Natural killer cell (primary cell): Measurements from ENCODE around the gene CDH12. TPM values are rescaled to one million over a fixed set of nuclear protein-coding genes. Genes with fewer than 3 reads are reported as not detected.
"Not testable (repeated sequence)": the region's sequence is repeated elsewhere in the genome, so short reads cannot be mapped to it uniquely, and the experiment has no call there.

Experiments
- ATAC-seq, 3 donors: fragments of 150-1000 bp in 2 of 3; fragments of 200-7000 bp in 1 of 3; cut with Tn5 transposase; 1 replicate in 1 of 3; 2 replicates in 2 of 3; pipeline ENCODE4 v1.10.0; 2021; ENCODE audit warnings: mild to moderate bottlenecking in 2 of 3, moderate library complexity in 2 of 3
- DNase-seq, 2 donors: peaks; one replicate each; pipeline versions ENCODE4 v3.0.0 to v3.0.0-alpha.2; 2013 to 2021; ENCODE audit warnings: mixed read lengths in 1 of 2
- H3K27ac ChIP-seq: one replicate; pipeline ENCODE4 v1.5.1; 2013; ENCODE audit warnings: mild to moderate bottlenecking, low read length
- H3K27me3 ChIP-seq: one replicate; pipeline ENCODE4 v1.6.1; 2013; ENCODE audit warnings: low read length; ENCODE audit not compliant: control insufficient read depth, insufficient read depth
- H3K36me3 ChIP-seq: one replicate; pipeline ENCODE4 v1.6.1; 2013; ENCODE audit warnings: low read length; ENCODE audit not compliant: control insufficient read depth, insufficient read depth
- H3K4me1 ChIP-seq: one replicate; pipeline ENCODE4 v1.6.1; 2013; ENCODE audit warnings: low read length; ENCODE audit not compliant: control insufficient read depth, insufficient read depth
- H3K4me3 ChIP-seq: one replicate; pipeline ENCODE4 v1.5.1; 2013; ENCODE audit warnings: low read length
- H3K9me3 ChIP-seq: one replicate; pipeline ENCODE4 v1.6.1; 2013; ENCODE audit warnings: low read length; ENCODE audit not compliant: control insufficient read depth, insufficient read depth
- H3K27ac Mint-ChIP-seq, 2 donors: one replicate each; pipeline ENCODE4 v1.8.0; 2022; ENCODE audit warnings: mild to moderate bottlenecking in 2 of 2, mixed read lengths in 2 of 2, moderate library complexity in 1 of 2
- H3K27me3 Mint-ChIP-seq, 2 donors: one replicate each; pipeline ENCODE4 v1.8.0; 2022; ENCODE audit warnings: low read depth in 2 of 2, mixed read lengths in 2 of 2
- H3K36me3 Mint-ChIP-seq: one replicate; pipeline ENCODE4 v1.8.0; 2022; ENCODE audit warnings: mixed read lengths
- H3K4me1 Mint-ChIP-seq, 2 donors: one replicate each; pipeline ENCODE4 v1.8.0; 2022; ENCODE audit warnings: mixed read lengths in 2 of 2
- H3K4me3 Mint-ChIP-seq: one replicate; pipeline ENCODE4 v1.8.0; 2022; ENCODE audit warnings: mild to moderate bottlenecking, moderate library complexity, mixed read lengths
- H3K9me3 Mint-ChIP-seq, 2 donors: one replicate each; pipeline ENCODE4 v1.8.0; 2022; ENCODE audit warnings: mixed read lengths in 2 of 2
- WGBS: methylation state at CpG from one replicate; pipeline ENCODE4 v1.1.7; 2013; ENCODE audit warnings: missing lambda C conversion rate; ENCODE audit not compliant: insufficient coverage; 5-methylcytosine and 5-hydroxymethylcytosine counted together
- intact Hi-C: fragments of 100-400 bp; cut with micrococcal nuclease; formaldehyde crosslinking; loops from one replicate; pipeline ENCODE4 v1.14.2; 2022
- total RNA-seq, 4 donors: library from RNA; stranded (reverse); fragments of 120-200 nt in 1 of 4; gene quantifications; one replicate each; pipeline versions ENCODE4 v1.2.3 to v1.2.4, GENCODE V29; 2013 to 2022

The CDH12 gene
- total RNA-seq, 3 donors from 2014 or later (not counting 1 experiment from before 2014, with no cell fraction given) = not detected

GRCh38 chr5:22188651-22189050 is 664.5 kb downstream of the CDH12 start:
- H3K4me3 ChIP-seq, DNase-seq, H3K4me1 ChIP-seq, H3K27ac Mint-ChIP-seq, H3K4me1 Mint-ChIP-seq, H3K4me3 Mint-ChIP-seq, intact Hi-C loops, H3K27ac ChIP-seq, H3K36me3 ChIP-seq, H3K27me3 ChIP-seq, H3K9me3 ChIP-seq, ATAC-seq, H3K36me3 Mint-ChIP-seq, H3K27me3 Mint-ChIP-seq: not testable (repeated sequence)
- peaks cover 7 to 18% of the 10 kb centered on the region in 2 donors for H3K9me3 Mint-ChIP-seq
- no CpG with 5 or more reads among the region's 2 CpGs for WGBS

GRCh38 chr5:22187632-22188228 is 665.4 kb downstream of the CDH12 start:
- H3K27me3 Mint-ChIP-seq, intact Hi-C loops, H3K4me3 Mint-ChIP-seq, H3K36me3 Mint-ChIP-seq, DNase-seq, H3K27ac ChIP-seq, H3K9me3 ChIP-seq, H3K4me1 Mint-ChIP-seq, H3K36me3 ChIP-seq, H3K27ac Mint-ChIP-seq, ATAC-seq, H3K27me3 ChIP-seq, H3K4me3 ChIP-seq, H3K4me1 ChIP-seq: not testable (repeated sequence)
- 87% methylated on average over 3 of the region's 4 CpGs for WGBS
- peaks cover 8 to 17% of the 10 kb centered on the region in 2 donors for H3K9me3 Mint-ChIP-seq

GRCh38 chr5:22169226-22169625 is 683.9 kb downstream of the CDH12 start:
- H3K27ac ChIP-seq, H3K4me3 Mint-ChIP-seq, H3K4me3 ChIP-seq, H3K27ac Mint-ChIP-seq, H3K4me1 ChIP-seq, H3K9me3 ChIP-seq, ATAC-seq, H3K36me3 Mint-ChIP-seq, H3K36me3 ChIP-seq, H3K27me3 Mint-ChIP-seq, intact Hi-C loops, DNase-seq, H3K27me3 ChIP-seq, H3K4me1 Mint-ChIP-seq: not testable (repeated sequence)
- no CpG with 5 or more reads among the region's 2 CpGs for WGBS
- H3K9me3 Mint-ChIP-seq = peaks cover 10 to 13% of the 10 kb centered on the region in 2 donors

GRCh38 chr5:22168704-22169103 is 684.4 kb downstream of the CDH12 start:
- H3K27me3 Mint-ChIP-seq, ATAC-seq, H3K27ac ChIP-seq, DNase-seq, H3K27me3 ChIP-seq, H3K4me1 ChIP-seq, H3K9me3 ChIP-seq, H3K4me3 ChIP-seq, H3K36me3 Mint-ChIP-seq, H3K27ac Mint-ChIP-seq, H3K36me3 ChIP-seq, intact Hi-C loops, H3K4me1 Mint-ChIP-seq, H3K4me3 Mint-ChIP-seq: not testable (repeated sequence)
- no CpG with 5 or more reads among the region's 2 CpGs for WGBS
- peaks cover 10 to 13% of the 10 kb centered on the region in 2 donors for H3K9me3 Mint-ChIP-seq

GRCh38 chr5:22165931-22166330 is 687.2 kb downstream of the CDH12 start:
- H3K27ac Mint-ChIP-seq, H3K27ac ChIP-seq, H3K4me1 Mint-ChIP-seq, H3K36me3 ChIP-seq, H3K4me3 Mint-ChIP-seq, H3K4me3 ChIP-seq, DNase-seq, H3K4me1 ChIP-seq, ATAC-seq, H3K27me3 ChIP-seq, intact Hi-C loops, H3K9me3 ChIP-seq, H3K36me3 Mint-ChIP-seq, H3K27me3 Mint-ChIP-seq: not testable (repeated sequence)
- H3K9me3 Mint-ChIP-seq = peaks cover 11 to 15% of the 10 kb centered on the region in 2 donors
- WGBS = 29% methylated on average over 1 of the region's 2 CpGs

- H3K4me1 Mint-ChIP-seq, H3K4me3 Mint-ChIP-seq, H3K4me1 ChIP-seq, H3K36me3 Mint-ChIP-seq, ATAC-seq, H3K9me3 ChIP-seq, H3K27ac ChIP-seq, H3K27me3 Mint-ChIP-seq, DNase-seq, H3K36me3 ChIP-seq, H3K27me3 ChIP-seq, H3K27ac Mint-ChIP-seq, H3K4me3 ChIP-seq, intact Hi-C loops: not testable (repeated sequence)
- 100% methylated on average over 1 of the region's 7 CpGs for WGBS
- H3K9me3 Mint-ChIP-seq = peaks cover 11 to 16% of the 10 kb centered on the region in 2 donors
These were observed 688.0 kb downstream of the CDH12 start for GRCh38 chr5:22164910-22165748.

GRCh38 chr5:22156953-22157352 is 696.2 kb downstream of the CDH12 start:
- H3K4me1 ChIP-seq, H3K36me3 ChIP-seq, H3K4me1 Mint-ChIP-seq, ATAC-seq, H3K4me3 ChIP-seq, H3K4me3 Mint-ChIP-seq, H3K9me3 Mint-ChIP-seq, H3K27ac ChIP-seq, H3K27ac Mint-ChIP-seq, H3K9me3 ChIP-seq, DNase-seq, H3K27me3 ChIP-seq, H3K27me3 Mint-ChIP-seq, intact Hi-C loops, H3K36me3 Mint-ChIP-seq: not testable (repeated sequence)
- no CpG with 5 or more reads among the region's 1 CpG for WGBS

GRCh38 chr5:22154779-22155178 is 698.4 kb downstream of the CDH12 start:
- H3K27ac Mint-ChIP-seq, H3K4me1 ChIP-seq, H3K4me1 Mint-ChIP-seq, H3K9me3 ChIP-seq, H3K4me3 Mint-ChIP-seq, H3K36me3 Mint-ChIP-seq, H3K27me3 ChIP-seq, H3K4me3 ChIP-seq, H3K27me3 Mint-ChIP-seq, DNase-seq, intact Hi-C loops, H3K36me3 ChIP-seq, ATAC-seq, H3K27ac ChIP-seq, H3K9me3 Mint-ChIP-seq: not testable (repeated sequence)
- 77% methylated on average over 1 of the region's 2 CpGs for WGBS
